GM23248 (cell line): Measurements from ENCODE around the gene LENG8. TPM values are rescaled to one million over a fixed set of nuclear protein-coding genes. Genes with fewer than 3 reads are reported as not detected.

Experiments
- DNase-seq: peaks from one replicate; pipeline ENCODE4 v3.0.0-alpha.2; 2015
- H2AFZ ChIP-seq: fragments of 200-600 bp; sonication (generic); 2 replicates; pipeline ENCODE4 v1.6.1; 2016; ENCODE audit warnings: antibody characterized with exemption
- H3F3A ChIP-seq: fragments of 200-600 bp; sonication (generic); 2 replicates; pipeline ENCODE4 v1.6.1; 2016; ENCODE audit warnings: mild to moderate bottlenecking, antibody characterized with exemption, mixed run types; ENCODE audit not compliant: insufficient read depth
- H3K27ac ChIP-seq: fragments of 200-600 bp; sonication (generic); 2 replicates; pipeline ENCODE4 v1.5.1; 2016; ENCODE audit warnings: mild to moderate bottlenecking
- H3K27me3 ChIP-seq: fragments of 200-600 bp; sonication (generic); replicated peaks from 2 replicates; pipeline ENCODE4 v1.6.1; 2016; ENCODE audit warnings: mild to moderate bottlenecking; ENCODE audit not compliant: insufficient read depth
- H3K36me3 ChIP-seq: fragments of 200-600 bp; sonication (generic); 2 replicates; pipeline ENCODE4 v1.6.1; 2016; ENCODE audit warnings: low read depth, mild to moderate bottlenecking
- H3K4me1 ChIP-seq: fragments of 200-600 bp; sonication (generic); 2 replicates; pipeline ENCODE4 v1.6.1; 2016; ENCODE audit warnings: mild to moderate bottlenecking; ENCODE audit not compliant: insufficient read depth
- H3K4me2 ChIP-seq: fragments of 200-600 bp; sonication (generic); one replicate; pipeline ENCODE4 v1.6.1; 2016; ENCODE audit warnings: mild to moderate bottlenecking; ENCODE audit not compliant: unreplicated experiment
- H3K4me3 ChIP-seq: fragments of 200-600 bp; sonication (generic); 2 replicates; pipeline ENCODE4 v1.5.1; 2016; ENCODE audit warnings: mild to moderate bottlenecking
- H3K79me2 ChIP-seq: fragments of 200-600 bp; sonication (generic); 2 replicates; pipeline ENCODE4 v1.6.1; 2016; ENCODE audit warnings: mild to moderate bottlenecking; ENCODE audit not compliant: insufficient read depth
- H3K9ac ChIP-seq: fragments of 200-600 bp; sonication (generic); 2 replicates; pipeline ENCODE4 v1.6.1; 2016; ENCODE audit warnings: mild to moderate bottlenecking
- H3K9me2 ChIP-seq: fragments of 200-600 bp; sonication (generic); 2 replicates; pipeline ENCODE4 v1.6.1; 2016; ENCODE audit warnings: mixed run types, mild to moderate bottlenecking, moderate library complexity; ENCODE audit not compliant: insufficient read depth
- H3K9me3 ChIP-seq: fragments of 200-600 bp; sonication (generic); one replicate; pipeline ENCODE4 v1.6.1; 2017; ENCODE audit warnings: low read depth
- H4K20me1 ChIP-seq: fragments of 200-600 bp; sonication (generic); 2 replicates; pipeline ENCODE4 v1.6.0; 2016; ENCODE audit not compliant: insufficient read depth
- EZH2 ChIP-seq: fragments of 200-600 bp; sonication (generic); IDR thresholded peaks from 2 replicates; pipeline ENCODE4 v1.6.1; 2018; ENCODE audit warnings: antibody characterized with exemption, mild to moderate bottlenecking; ENCODE audit not compliant: insufficient read depth, poor library complexity, severe bottlenecking
- EZH2phosphoT487 ChIP-seq: fragments of 200-600 bp; sonication (generic); IDR thresholded peaks from 2 replicates; pipeline ENCODE4 v1.6.1; 2018; ENCODE audit warnings: antibody characterized with exemption, moderate library complexity, mild to moderate bottlenecking, low read depth; ENCODE audit not compliant: insufficient read depth
- WGBS, 2 experiments: methylation state at CpG; one replicate each; pipeline ENCODE4 v1.1.6; 2015 to 2017; ENCODE audit warnings: low lambda C conversion rate in 2 of 2, low coverage in 1 of 2; ENCODE audit errors: missing lambda C conversion rate in 2 of 2; 5-methylcytosine and 5-hydroxymethylcytosine counted together
- in situ Hi-C: fragments of 300-500 bp; cut with MboI; formaldehyde crosslinking; loops from 2 replicates; pipeline ENCODE4 v1.15.0; 2020
- polyA plus RNA-seq: library from polyadenylated mRNA; unstranded; fragments of >200 nt; fragmentation: Nextera tagmentation; extraction: Ambion mirVana; gene quantifications from 2 replicates; pipeline ENCODE4 v1.2.1, GENCODE V29; 2016
- total RNA-seq: library from RNA; depleted of rRNA; stranded (reverse); fragments of >200 nt; shearing (Covaris generic); gene quantifications from 2 replicates; pipeline ENCODE4 v1.2.3, GENCODE V29; 2014

The LENG8 gene
- total and polyA plus RNA-seq, 2 experiments from 2014 or later: 29.2 to 45.5 TPM

DNA sequence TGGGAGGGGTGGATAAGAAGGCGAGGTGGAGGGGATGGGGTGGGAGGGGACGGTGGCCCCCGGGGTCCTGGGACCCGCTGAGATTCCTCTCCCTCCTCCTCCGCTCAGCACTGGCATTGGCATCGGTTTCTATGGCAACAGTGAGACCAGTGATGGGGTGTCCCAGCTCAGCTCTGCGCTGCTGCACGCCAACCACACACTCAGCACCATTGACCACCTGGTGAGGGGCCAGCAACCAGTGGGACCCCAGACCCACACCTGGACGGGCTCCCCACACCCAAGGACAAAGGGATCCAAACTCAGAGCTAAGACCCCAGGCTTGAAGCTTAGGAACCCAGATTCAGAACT lies 27.9 kb upstream of the LENG8 start:
- WGBS, 2 experiments: 4 to 15% methylated on average over 2 to 9 of the region's 9 CpGs
- Histone ChIP-seq H3K4me3 (no peak overlapping the region), H3F3A (no peaks in the 10 kb centered on the region), H3K9me3 (no peaks in the 10 kb centered on the region), H2AFZ (no peak overlapping the region), H3K27ac (no peak overlapping the region), H3K79me2 (no peaks in the 10 kb centered on the region), H3K36me3 (no peaks in the 10 kb centered on the region), H3K9me2 (no peaks in the 10 kb centered on the region), H3K4me2 (no peak overlapping the region), H4K20me1 (no peaks in the 10 kb centered on the region), H3K4me1 (no peaks in the 10 kb centered on the region), H3K27me3 (peaks cover 26% of the 10 kb centered on the region), H3K9ac (no peak overlapping the region)
- in situ Hi-C loops: no loop called here
- no peak for DNase-seq
- TF ChIP-seq EZH2 (no peak), EZH2phosphoT487 (no peak)

DNA sequence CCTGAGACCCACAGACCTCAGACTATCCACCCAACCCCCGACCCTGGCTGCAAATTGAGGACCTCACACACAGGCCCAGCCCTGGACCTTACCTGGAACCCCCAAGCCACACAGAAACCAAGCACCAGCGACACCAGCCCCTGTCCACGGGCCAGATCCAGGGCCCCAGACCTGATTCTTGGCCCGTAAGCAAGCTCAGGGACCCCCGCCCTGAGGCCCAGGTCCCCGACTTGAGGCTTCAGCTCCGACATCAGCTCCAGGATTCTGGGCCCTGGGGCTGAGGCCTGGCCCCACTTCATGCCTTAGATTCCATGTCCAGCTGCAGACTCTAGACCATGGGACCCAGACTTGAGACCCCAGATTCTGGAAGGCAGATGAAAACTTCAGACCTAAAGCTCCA lies 27.5 kb upstream of the LENG8 start:
- Histone ChIP-seq H3K9me2 (no peaks in the 10 kb centered on the region), H3K36me3 (no peaks in the 10 kb centered on the region), H3K9me3 (no peaks in the 10 kb centered on the region), H3F3A (no peaks in the 10 kb centered on the region), H3K27me3 (peaks cover 23% of the 10 kb centered on the region), H3K4me1 (no peaks in the 10 kb centered on the region), H3K27ac (no peak overlapping the region), H4K20me1 (no peaks in the 10 kb centered on the region), H3K4me2 (no peak overlapping the region), H3K4me3 (no peak overlapping the region), H2AFZ (no peak overlapping the region), H3K79me2 (no peaks in the 10 kb centered on the region), H3K9ac (no peak overlapping the region)
- TF ChIP-seq EZH2 (no peak), EZH2phosphoT487 (no peak)
- WGBS, 2 experiments: 34 to 38% methylated on average over 7 of the region's 7 CpGs
- in situ Hi-C loops: no loop called here
- no peak for DNase-seq

DNA sequence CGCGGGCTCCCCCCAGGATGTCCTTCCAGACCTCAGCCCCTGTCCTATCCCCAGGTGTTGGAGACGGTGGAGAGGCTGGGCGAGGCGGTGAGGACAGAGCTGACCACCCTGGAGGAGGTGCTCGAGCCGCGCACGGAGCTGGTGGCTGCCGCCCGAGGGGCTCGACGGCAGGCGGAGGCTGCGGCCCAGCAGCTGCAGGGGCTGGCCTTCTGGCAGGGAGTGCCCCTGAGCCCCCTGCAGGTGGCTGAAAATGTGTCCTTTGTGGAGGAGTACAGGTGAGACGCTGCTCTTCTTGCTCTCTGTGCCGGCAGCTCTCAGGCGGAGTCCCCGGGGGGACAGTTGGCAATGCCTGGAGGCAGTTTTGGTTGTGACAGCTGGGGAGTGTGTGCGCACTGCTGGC lies 26.9 kb upstream of the LENG8 start:
- DNase-seq: no peak
- in situ Hi-C loops: no loop called here
- Histone ChIP-seq H2AFZ (no peak overlapping the region), H3K27me3 (peaks cover 23% of the 10 kb centered on the region), H3K9me3 (no peaks in the 10 kb centered on the region), H3K79me2 (no peaks in the 10 kb centered on the region), H3K9me2 (no peaks in the 10 kb centered on the region), H3K27ac (no peak overlapping the region), H3K4me1 (no peaks in the 10 kb centered on the region), H3K4me2 (no peak overlapping the region), H3K36me3 (no peaks in the 10 kb centered on the region), H3K9ac (no peak overlapping the region), H4K20me1 (no peaks in the 10 kb centered on the region), H3K4me3 (no peak overlapping the region), H3F3A (no peaks in the 10 kb centered on the region)
- 34 to 42% methylated on average over 20 of the region's 20 CpGs for WGBS, 2 experiments
- no peak for TF ChIP-seq EZH2
- no peak for TF ChIP-seq EZH2phosphoT487

DNA sequence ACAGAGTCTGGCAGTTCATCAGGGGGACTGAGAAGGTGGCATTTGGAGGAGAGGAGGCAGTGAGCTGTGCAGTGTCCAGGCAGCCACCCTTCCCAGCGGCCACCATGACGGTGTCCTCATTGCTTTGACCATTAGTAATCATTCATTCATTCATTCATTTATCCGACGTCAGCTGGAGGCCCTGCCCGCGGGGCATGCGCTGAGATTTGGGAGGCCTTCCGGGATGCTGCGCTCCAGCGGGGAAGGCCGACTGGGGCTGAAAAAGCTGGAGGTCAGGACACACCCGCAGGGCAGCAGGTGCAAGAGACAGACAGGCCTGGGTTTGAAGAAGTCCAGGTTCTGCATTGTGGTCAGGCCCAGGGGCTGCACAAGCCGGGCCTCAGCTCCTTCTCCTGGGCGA lies 24.8 kb upstream of the LENG8 start:
- H3K36me3 ChIP-seq: no peaks in the 10 kb centered on the region
- H2AFZ ChIP-seq: no peak overlapping the region
- no peaks in the 10 kb centered on the region for H3K79me2 ChIP-seq
- TF ChIP-seq EZH2 (no peak), EZH2phosphoT487 (no peak)
- H4K20me1 ChIP-seq: no peaks in the 10 kb centered on the region
- in situ Hi-C loops: no loop called here
- no peaks in the 10 kb centered on the region for H3K9me2 ChIP-seq
- no peaks in the 10 kb centered on the region for H3K4me1 ChIP-seq
- no peaks in the 10 kb centered on the region for H3K9me3 ChIP-seq
- H3K4me2 ChIP-seq: no peak overlapping the region
- H3K9ac ChIP-seq: no peak overlapping the region
- H3K27ac ChIP-seq: no peak overlapping the region
- no peak for DNase-seq
- H3F3A ChIP-seq: no peaks in the 10 kb centered on the region
- 60 to 61% methylated on average over 14 of the region's 14 CpGs for WGBS, 2 experiments
- H3K4me3 ChIP-seq: no peak overlapping the region
- peaks cover 18% of the 10 kb centered on the region for H3K27me3 ChIP-seq

DNA sequence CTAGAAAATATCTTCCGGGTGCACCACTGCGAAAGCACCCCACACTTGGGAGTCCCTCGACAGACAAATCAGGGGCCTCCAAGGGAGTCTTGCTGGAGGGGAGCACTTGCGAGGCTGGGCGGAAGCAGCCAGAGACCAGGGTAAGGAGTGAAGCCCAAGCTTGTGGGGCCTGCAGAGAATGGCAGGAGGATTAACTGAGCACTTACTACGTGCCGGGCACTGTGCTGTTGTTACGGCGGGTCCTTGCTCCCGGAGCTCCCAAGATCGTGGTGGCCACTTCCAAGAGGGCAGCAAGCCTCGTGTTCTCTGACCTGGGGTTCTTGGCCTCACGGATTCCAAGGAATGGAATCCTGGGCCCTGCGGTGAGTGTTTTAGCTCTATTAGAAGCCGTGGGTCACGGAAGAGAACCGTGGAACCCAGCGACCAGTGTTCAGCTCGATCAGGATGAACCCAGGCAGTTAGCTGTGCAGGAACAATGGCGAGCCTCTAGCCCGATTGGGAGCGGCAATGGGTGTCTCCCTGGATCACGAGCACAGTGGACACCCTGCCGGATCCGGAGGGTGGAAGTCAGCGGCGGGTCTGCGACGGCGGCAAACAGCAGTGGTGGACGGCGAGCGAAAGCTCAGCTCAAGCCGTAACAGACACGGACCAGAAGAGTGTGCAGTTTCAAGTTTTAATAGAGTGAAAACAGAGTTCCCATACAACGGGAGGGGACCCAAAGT lies 24.2 kb upstream of the LENG8 start:
- H3K27ac ChIP-seq: no peak overlapping the region
- H3K9me3 ChIP-seq: no peaks in the 10 kb centered on the region
- 75 to 77% methylated on average over 36 of the region's 36 CpGs for WGBS, 2 experiments
- no peak overlapping the region for H3K9ac ChIP-seq
- in situ Hi-C loops: no loop called here
- no peaks in the 10 kb centered on the region for H3K79me2 ChIP-seq
- TF ChIP-seq EZH2phosphoT487: no peak
- no peak for TF ChIP-seq EZH2
- no peaks in the 10 kb centered on the region for H3K36me3 ChIP-seq
- peaks cover 13% of the 10 kb centered on the region for H3K27me3 ChIP-seq
- H3K4me3 ChIP-seq: no peak overlapping the region
- no peak overlapping the region for H2AFZ ChIP-seq
- DNase-seq: no peak
- no peaks in the 10 kb centered on the region for H4K20me1 ChIP-seq
- no peaks in the 10 kb centered on the region for H3F3A ChIP-seq
- no peaks in the 10 kb centered on the region for H3K9me2 ChIP-seq
- H3K4me1 ChIP-seq: no peaks in the 10 kb centered on the region
- H3K4me2 ChIP-seq: no peak overlapping the region
